H1 (cell line): Measurements from ENCODE around the gene NPFF.

ENCODE experiments used
- CBX8 ChIP-seq: fragments of 300-800, 300-1000 bp; sonication (generic); IDR thresholded peaks from 2 replicates; pipeline ENCODE4 v1.7.1; 2016; ENCODE audit warnings: low read depth, low read length, borderline replicate concordance
- EP300 ChIP-seq, 2 experiments: IDR thresholded peaks; 1 replicate in 1 of 2; 2 replicates in 1 of 2; pipeline ENCODE4 v1.6.1; 2011 to 2012; ENCODE audit warnings: low read depth in 2 of 2, low read length in 2 of 2, mild to moderate bottlenecking in 2 of 2, borderline replicate concordance in 1 of 2, inconsistent platforms in 1 of 2, moderate library complexity in 1 of 2
- MAX ChIP-seq: IDR thresholded peaks from 2 replicates; pipeline ENCODE4 v1.6.1; 2012; ENCODE audit warnings: inconsistent platforms
- POLR2A ChIP-seq, 2 experiments: IDR thresholded peaks; 1 replicate in 1 of 2; 2 replicates in 1 of 2; pipeline ENCODE4 v1.6.1; 2011; ENCODE audit warnings: low read depth in 2 of 2, low read length in 2 of 2, mild to moderate bottlenecking in 2 of 2; ENCODE audit errors: control extremely low read depth in 1 of 2
- RAD21 ChIP-seq, 2 experiments: IDR thresholded peaks in 1 of 2; conservative IDR thresholded peaks in 1 of 2; 2 replicates each; pipeline ENCODE4 v1.6.1; 2011; ENCODE audit warnings: low read depth in 2 of 2, low read length in 2 of 2, improper control_type of control experiment in 1 of 2, inconsistent platforms in 1 of 2, mild to moderate bottlenecking in 1 of 2, moderate library complexity in 1 of 2
- RNF2 ChIP-seq: fragments of 200-900, 300-1000 bp; sonication (generic); IDR thresholded peaks from 2 replicates; pipeline ENCODE4 v1.7.1; 2016; ENCODE audit warnings: borderline replicate concordance, low read depth, mild to moderate bottlenecking, antibody characterized with exemption, low read length; ENCODE audit not compliant: poor library complexity, severe bottlenecking; ENCODE audit errors: missing control alignments
- SIN3A ChIP-seq, 2 experiments: IDR thresholded peaks in 1 of 2; conservative IDR thresholded peaks in 1 of 2; 2 replicates each; pipeline ENCODE4 v1.6.1; 2011 to 2012; ENCODE audit warnings: low read length in 2 of 2, improper control_type of control experiment in 1 of 2, low read depth in 1 of 2, mild to moderate bottlenecking in 1 of 2
- TF ChIP-seq, protein P1 (sequence below), 3 experiments: IDR thresholded peaks; 1 replicate in 2 of 3; 2 replicates in 1 of 3; pipeline versions ENCODE4 v1.5.1 to v1.6.1; 2011; ENCODE audit warnings: low read length in 3 of 3, mild to moderate bottlenecking in 3 of 3, inconsistent platforms in 2 of 3, low read depth in 1 of 3, moderate library complexity in 1 of 3; ENCODE audit not compliant: insufficient read depth in 1 of 3; ENCODE audit errors: control extremely low read depth in 1 of 3

GRCh38 chr12:53532524-53533445 lies 25.5 kb upstream of the NPFF start:
- TF ChIP-seq MAX, result no peak
- TF ChIP-seq CBX8, result no peak
- TF ChIP-seq, protein P1, sequence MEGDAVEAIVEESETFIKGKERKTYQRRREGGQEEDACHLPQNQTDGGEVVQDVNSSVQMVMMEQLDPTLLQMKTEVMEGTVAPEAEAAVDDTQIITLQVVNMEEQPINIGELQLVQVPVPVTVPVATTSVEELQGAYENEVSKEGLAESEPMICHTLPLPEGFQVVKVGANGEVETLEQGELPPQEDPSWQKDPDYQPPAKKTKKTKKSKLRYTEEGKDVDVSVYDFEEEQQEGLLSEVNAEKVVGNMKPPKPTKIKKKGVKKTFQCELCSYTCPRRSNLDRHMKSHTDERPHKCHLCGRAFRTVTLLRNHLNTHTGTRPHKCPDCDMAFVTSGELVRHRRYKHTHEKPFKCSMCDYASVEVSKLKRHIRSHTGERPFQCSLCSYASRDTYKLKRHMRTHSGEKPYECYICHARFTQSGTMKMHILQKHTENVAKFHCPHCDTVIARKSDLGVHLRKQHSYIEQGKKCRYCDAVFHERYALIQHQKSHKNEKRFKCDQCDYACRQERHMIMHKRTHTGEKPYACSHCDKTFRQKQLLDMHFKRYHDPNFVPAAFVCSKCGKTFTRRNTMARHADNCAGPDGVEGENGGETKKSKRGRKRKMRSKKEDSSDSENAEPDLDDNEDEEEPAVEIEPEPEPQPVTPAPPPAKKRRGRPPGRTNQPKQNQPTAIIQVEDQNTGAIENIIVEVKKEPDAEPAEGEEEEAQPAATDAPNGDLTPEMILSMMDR (IDR thresholded peaks at IDR 0.05; ENCODE audit: control extremely low read depth in 1 of 3, insufficient read depth in 1 of 3, low read depth in 1 of 3, low read length in 3 of 3), result no peak
- no peak for TF ChIP-seq POLR2A (IDR thresholded peaks at IDR 0.05; ENCODE audit: control extremely low read depth in 1 of 2, low read depth in 2 of 2, low read length in 2 of 2)
- TF ChIP-seq RAD21 (IDR thresholded peaks at IDR 0.05 in 1 of 2, conservative IDR thresholded peaks at IDR 0.05 in 1 of 2; ENCODE audit: low read depth in 2 of 2, low read length in 2 of 2), result no peak
- no peak for TF ChIP-seq SIN3A (conservative IDR thresholded peaks at IDR 0.05 in 1 of 2, IDR thresholded peaks at IDR 0.05 in 1 of 2; ENCODE audit: low read depth in 1 of 2, low read length in 2 of 2)
- no peak for TF ChIP-seq EP300 (IDR thresholded peaks at IDR 0.05; ENCODE audit: borderline replicate concordance in 1 of 2, low read depth in 2 of 2, low read length in 2 of 2)
- no peak for TF ChIP-seq RNF2
